ENCODE results near the gene GABRP.

GABRP gene

GRCh38 chr5:170773024-170773985, 10.2 kb upstream of the GABRP start:
- no peak for DNase-seq (ENCODE audit: low read depth in 2 of 2)
- TF ChIP-seq CTCF (IDR thresholded peaks at IDR 0.05; ENCODE audit: low read depth, low read length) = no peak

GRCh38 chr5:170774831-170775230, 8.7 kb upstream of the GABRP start:
- TF ChIP-seq CTCF (IDR thresholded peaks at IDR 0.05; ENCODE audit: low read depth, low read length) = no peak
- DNase-seq (ENCODE audit: low read depth in 2 of 2) = no peak
- H3K4me3 ChIP-seq (replicated peaks in 1 of 2; ENCODE audit: low read depth in 2 of 2, low read length in 2 of 2) = no peak overlapping the region

More at GRCh38 chr5:170773024-170773985, 10.2 kb upstream of the GABRP start:
- H3K4me3 ChIP-seq (replicated peaks in 1 of 2; ENCODE audit: low read depth in 2 of 2, low read length in 2 of 2) = no peak overlapping the region

- no peak for TF ChIP-seq CTCF (IDR thresholded peaks at IDR 0.05; ENCODE audit: low read depth, low read length)
- DNase-seq (ENCODE audit: low read depth in 2 of 2) = no peak
- H3K4me3 ChIP-seq (replicated peaks in 1 of 2; ENCODE audit: low read depth in 2 of 2, low read length in 2 of 2) = no peak overlapping the region
These were observed 1.6 kb upstream of the GABRP start for GRCh38 chr5:170781946-170782345.

GRCh38 chr5:170782438-170782837, 1.1 kb upstream of the GABRP start:
- no peak for DNase-seq (ENCODE audit: low read depth in 2 of 2)
- no peak overlapping the region for H3K4me3 ChIP-seq (replicated peaks in 1 of 2; ENCODE audit: low read depth in 2 of 2, low read length in 2 of 2)
- no peak for TF ChIP-seq CTCF (IDR thresholded peaks at IDR 0.05; ENCODE audit: low read depth, low read length)

GRCh38 chr5:170785416-170785815, 1.9 kb downstream of the GABRP start:
- H3K4me3 ChIP-seq (replicated peaks in 1 of 2; ENCODE audit: low read depth in 2 of 2, low read length in 2 of 2) = no peak overlapping the region
- DNase-seq (ENCODE audit: low read depth in 2 of 2) = no peak
- no peak for TF ChIP-seq CTCF (IDR thresholded peaks at IDR 0.05; ENCODE audit: low read depth, low read length)

GRCh38 chr5:170787216-170787615, 3.7 kb downstream of the GABRP start:
- DNase-seq (ENCODE audit: low read depth in 2 of 2) = no peak
- no peak overlapping the region for H3K4me3 ChIP-seq (replicated peaks in 1 of 2; ENCODE audit: low read depth in 2 of 2, low read length in 2 of 2)
- no peak for TF ChIP-seq CTCF (IDR thresholded peaks at IDR 0.05; ENCODE audit: low read depth, low read length)

Measured in cardiac fibroblast (primary cell).